H1 (cell line): ENCODE data around the gene DDX1. TPM values are rescaled to one million over a fixed set of nuclear protein-coding genes. Genes with fewer than 3 reads are reported as not detected.

ENCODE experiments used
- BCL11A ChIP-seq, 2 experiments: IDR thresholded peaks; one replicate each; pipeline ENCODE4 v1.6.1; 2011; ENCODE audit warnings: low read depth in 2 of 2, low read length in 2 of 2, mild to moderate bottlenecking in 2 of 2
- BRCA1 ChIP-seq: IDR thresholded peaks from 2 replicates; pipeline ENCODE4 v1.6.1; 2012; ENCODE audit warnings: low read depth, low read length, improper control_type of control experiment
- PHF8 ChIP-seq: fragments of 200-600 bp; sonication (generic); conservative IDR thresholded peaks from 2 replicates; pipeline ENCODE4 v1.7.1; 2012; ENCODE audit warnings: low read depth, mild to moderate bottlenecking, inconsistent platforms, low read length, moderate library complexity
- RFX5 ChIP-seq: IDR thresholded peaks from 2 replicates; pipeline ENCODE4 v1.6.1; 2011; ENCODE audit warnings: low read depth, low read length, improper control_type of control experiment, borderline replicate concordance
- RNF2 ChIP-seq: fragments of 200-900, 300-1000 bp; sonication (generic); IDR thresholded peaks from 2 replicates; pipeline ENCODE4 v1.7.1; 2016; ENCODE audit warnings: borderline replicate concordance, low read depth, mild to moderate bottlenecking, antibody characterized with exemption, low read length; ENCODE audit not compliant: poor library complexity, severe bottlenecking; ENCODE audit errors: missing control alignments
- SAP30 ChIP-seq: fragments of 300-600 bp; sonication (generic); IDR thresholded peaks from 2 replicates; pipeline ENCODE4 v1.7.1; 2012; ENCODE audit warnings: low read length, moderate library complexity, mild to moderate bottlenecking, inconsistent platforms; ENCODE audit not compliant: insufficient read depth, insufficient replicate concordance
- SP4 ChIP-seq: IDR thresholded peaks from 2 replicates; pipeline ENCODE4 v1.6.1; 2012; ENCODE audit warnings: low read length, inconsistent platforms
- ZNF274 ChIP-seq: IDR thresholded peaks from 2 replicates; pipeline ENCODE4 v1.7.0; 2012; ENCODE audit warnings: low read length, borderline replicate concordance; ENCODE audit errors: extremely low read depth
- polyA plus RNA-seq, 7 experiments: library from polyadenylated mRNA; depleted of rRNA in 3 of 7; stranded (reverse) in 5 of 7; unstranded in 2 of 7; fragments of >200 nt in 5 of 7; fragments of 200-250 nt in 2 of 7; gene quantifications; 1 replicate in 5 of 7; 2 replicates in 1 of 7; 4 replicates in 1 of 7; pipeline versions ENCODE4 v1.2.1 to v1.2.3, GENCODE V29; 2011 to 2013; ENCODE audit warnings: missing spikeins in 2 of 7, mixed read lengths in 2 of 7
- total RNA-seq: library from RNA; stranded (reverse); fragmentation: NEBNext Ultra II Directional; extraction: Animal tissue kit (Norgen Biotek cat#: 25700); gene quantifications from 2 replicates; pipeline ENCODE4 v1.2.1, GENCODE V29; 2021
- TF ChIP-seq, protein P1 (sequence below): fragments of 300-600 bp; sonication (generic); IDR thresholded peaks from 2 replicates; pipeline ENCODE4 v1.7.1; 2012; ENCODE audit warnings: low read length, moderate library complexity, mild to moderate bottlenecking, inconsistent platforms; ENCODE audit not compliant: insufficient replicate concordance

DDX1 gene
- total and polyA plus RNA-seq, 2 of the 8 experiments (the other 6 are each of a cell fraction or from before 2014, with no cell fraction given), result 51.1 to 161 TPM

DNA sequence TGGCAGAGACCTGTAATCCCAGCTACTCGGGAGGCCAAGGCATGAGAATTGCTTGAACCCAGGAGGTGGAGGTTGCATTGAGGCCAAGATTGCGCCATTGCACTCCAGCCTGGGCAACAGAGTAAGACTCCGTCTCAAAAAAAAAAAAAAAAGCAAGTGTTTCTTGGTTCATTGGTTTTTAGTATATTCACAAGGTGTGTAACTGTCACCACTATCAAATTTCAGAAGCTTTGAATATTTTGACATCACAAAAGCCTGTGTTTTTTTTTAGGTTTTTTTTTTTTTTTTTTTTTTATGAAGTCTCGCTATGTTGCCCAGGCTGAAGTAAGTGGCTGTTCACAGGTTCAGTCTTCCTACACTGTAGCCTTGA is 16.7 kb downstream of the DDX1 start (continued):
- TF ChIP-seq, protein P1, sequence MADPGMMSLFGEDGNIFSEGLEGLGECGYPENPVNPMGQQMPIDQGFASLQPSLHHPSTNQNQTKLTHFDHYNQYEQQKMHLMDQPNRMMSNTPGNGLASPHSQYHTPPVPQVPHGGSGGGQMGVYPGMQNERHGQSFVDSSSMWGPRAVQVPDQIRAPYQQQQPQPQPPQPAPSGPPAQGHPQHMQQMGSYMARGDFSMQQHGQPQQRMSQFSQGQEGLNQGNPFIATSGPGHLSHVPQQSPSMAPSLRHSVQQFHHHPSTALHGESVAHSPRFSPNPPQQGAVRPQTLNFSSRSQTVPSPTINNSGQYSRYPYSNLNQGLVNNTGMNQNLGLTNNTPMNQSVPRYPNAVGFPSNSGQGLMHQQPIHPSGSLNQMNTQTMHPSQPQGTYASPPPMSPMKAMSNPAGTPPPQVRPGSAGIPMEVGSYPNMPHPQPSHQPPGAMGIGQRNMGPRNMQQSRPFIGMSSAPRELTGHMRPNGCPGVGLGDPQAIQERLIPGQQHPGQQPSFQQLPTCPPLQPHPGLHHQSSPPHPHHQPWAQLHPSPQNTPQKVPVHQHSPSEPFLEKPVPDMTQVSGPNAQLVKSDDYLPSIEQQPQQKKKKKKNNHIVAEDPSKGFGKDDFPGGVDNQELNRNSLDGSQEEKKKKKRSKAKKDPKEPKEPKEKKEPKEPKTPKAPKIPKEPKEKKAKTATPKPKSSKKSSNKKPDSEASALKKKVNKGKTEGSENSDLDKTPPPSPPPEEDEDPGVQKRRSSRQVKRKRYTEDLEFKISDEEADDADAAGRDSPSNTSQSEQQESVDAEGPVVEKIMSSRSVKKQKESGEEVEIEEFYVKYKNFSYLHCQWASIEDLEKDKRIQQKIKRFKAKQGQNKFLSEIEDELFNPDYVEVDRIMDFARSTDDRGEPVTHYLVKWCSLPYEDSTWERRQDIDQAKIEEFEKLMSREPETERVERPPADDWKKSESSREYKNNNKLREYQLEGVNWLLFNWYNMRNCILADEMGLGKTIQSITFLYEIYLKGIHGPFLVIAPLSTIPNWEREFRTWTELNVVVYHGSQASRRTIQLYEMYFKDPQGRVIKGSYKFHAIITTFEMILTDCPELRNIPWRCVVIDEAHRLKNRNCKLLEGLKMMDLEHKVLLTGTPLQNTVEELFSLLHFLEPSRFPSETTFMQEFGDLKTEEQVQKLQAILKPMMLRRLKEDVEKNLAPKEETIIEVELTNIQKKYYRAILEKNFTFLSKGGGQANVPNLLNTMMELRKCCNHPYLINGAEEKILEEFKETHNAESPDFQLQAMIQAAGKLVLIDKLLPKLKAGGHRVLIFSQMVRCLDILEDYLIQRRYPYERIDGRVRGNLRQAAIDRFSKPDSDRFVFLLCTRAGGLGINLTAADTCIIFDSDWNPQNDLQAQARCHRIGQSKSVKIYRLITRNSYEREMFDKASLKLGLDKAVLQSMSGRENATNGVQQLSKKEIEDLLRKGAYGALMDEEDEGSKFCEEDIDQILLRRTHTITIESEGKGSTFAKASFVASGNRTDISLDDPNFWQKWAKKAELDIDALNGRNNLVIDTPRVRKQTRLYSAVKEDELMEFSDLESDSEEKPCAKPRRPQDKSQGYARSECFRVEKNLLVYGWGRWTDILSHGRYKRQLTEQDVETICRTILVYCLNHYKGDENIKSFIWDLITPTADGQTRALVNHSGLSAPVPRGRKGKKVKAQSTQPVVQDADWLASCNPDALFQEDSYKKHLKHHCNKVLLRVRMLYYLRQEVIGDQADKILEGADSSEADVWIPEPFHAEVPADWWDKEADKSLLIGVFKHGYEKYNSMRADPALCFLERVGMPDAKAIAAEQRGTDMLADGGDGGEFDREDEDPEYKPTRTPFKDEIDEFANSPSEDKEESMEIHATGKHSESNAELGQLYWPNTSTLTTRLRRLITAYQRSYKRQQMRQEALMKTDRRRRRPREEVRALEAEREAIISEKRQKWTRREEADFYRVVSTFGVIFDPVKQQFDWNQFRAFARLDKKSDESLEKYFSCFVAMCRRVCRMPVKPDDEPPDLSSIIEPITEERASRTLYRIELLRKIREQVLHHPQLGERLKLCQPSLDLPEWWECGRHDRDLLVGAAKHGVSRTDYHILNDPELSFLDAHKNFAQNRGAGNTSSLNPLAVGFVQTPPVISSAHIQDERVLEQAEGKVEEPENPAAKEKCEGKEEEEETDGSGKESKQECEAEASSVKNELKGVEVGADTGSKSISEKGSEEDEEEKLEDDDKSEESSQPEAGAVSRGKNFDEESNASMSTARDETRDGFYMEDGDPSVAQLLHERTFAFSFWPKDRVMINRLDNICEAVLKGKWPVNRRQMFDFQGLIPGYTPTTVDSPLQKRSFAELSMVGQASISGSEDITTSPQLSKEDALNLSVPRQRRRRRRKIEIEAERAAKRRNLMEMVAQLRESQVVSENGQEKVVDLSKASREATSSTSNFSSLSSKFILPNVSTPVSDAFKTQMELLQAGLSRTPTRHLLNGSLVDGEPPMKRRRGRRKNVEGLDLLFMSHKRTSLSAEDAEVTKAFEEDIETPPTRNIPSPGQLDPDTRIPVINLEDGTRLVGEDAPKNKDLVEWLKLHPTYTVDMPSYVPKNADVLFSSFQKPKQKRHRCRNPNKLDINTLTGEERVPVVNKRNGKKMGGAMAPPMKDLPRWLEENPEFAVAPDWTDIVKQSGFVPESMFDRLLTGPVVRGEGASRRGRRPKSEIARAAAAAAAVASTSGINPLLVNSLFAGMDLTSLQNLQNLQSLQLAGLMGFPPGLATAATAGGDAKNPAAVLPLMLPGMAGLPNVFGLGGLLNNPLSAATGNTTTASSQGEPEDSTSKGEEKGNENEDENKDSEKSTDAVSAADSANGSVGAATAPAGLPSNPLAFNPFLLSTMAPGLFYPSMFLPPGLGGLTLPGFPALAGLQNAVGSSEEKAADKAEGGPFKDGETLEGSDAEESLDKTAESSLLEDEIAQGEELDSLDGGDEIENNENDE, result no peak
- TF ChIP-seq RNF2, result no peak
- TF ChIP-seq BRCA1, result no peak
- no peak for TF ChIP-seq SP4
- TF ChIP-seq SAP30, result no peak
- TF ChIP-seq BCL11A (IDR thresholded peaks at IDR 0.05; ENCODE audit: low read depth in 2 of 2, low read length in 2 of 2), result no peak
- no peak for TF ChIP-seq ZNF274
- no peak for TF ChIP-seq RFX5
- no peak for TF ChIP-seq PHF8
